ENCODE measurements around the gene ARID2.

Gene ARID2

DNA sequence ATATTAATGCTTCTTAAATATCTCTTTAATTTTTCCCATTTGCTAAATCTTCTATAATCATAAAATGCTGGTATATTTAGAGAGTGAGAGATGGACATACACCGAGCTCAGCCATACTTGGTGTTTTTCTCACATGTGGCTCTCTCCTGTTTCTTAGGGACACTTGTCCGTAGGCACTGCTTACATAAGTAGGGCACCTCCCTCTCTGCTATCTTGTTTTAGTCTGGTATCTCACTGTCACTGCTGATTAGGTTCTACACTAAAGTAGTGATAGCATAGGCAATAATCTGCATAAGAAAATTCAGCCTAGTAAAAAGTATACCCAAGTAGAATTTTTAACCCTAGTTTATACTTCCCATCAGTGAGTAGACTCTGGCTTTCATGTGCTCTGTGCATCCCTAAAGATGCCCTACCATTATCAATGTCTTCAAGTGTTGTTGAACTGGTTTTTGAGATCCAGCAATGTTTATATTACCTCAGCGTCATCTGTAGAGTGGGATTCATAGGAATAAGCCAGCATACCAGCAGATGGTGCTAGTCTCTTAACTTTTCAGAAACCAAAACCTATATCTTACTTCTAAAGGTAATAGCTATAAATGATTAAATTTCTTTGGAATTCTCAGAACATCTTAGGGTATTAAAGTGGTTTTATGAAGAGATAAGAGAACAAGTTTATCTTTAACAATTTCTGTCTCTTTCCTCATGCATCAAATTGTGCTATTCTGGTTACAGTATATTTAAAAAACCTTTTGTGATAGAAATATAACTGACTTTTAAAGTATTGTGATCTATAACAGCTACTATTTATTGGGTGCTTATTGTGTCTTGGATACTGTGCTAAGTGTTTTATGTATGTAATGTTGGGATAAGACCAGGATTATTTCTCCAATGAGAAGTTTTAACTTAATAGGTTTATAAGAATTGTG is 32.9 kb downstream of the ARID2 start:
- DNase-seq = peak; percentile 71 to 73
- no peak for TF ChIP-seq POLR2A (IDR thresholded peaks at IDR 0.05; ENCODE audit: low read length)
- TF ChIP-seq GATA1 (IDR thresholded peaks at IDR 0.05; ENCODE audit: low read depth, low read length) = no peak

DNA sequence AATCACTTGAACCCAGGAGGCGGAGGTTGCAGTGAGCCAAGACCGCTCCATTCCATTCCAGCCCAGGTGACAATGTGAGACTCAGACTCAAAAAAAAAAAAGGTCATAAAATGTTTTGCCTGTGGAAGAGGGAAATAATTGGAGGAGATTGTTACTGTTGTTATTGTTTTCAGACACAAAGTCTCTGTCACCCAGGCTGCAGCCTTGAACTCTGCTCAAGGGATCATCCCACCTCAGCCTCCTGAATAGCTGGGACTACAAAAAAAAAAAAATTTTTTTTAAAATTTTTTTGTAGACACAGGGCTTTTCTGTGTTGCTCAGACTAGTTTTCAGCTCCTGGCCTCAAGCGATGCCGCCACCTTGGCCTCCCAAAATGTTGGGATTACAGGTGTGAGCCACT is 33.9 kb downstream of the ARID2 start:
- no peak for TF ChIP-seq POLR2A (IDR thresholded peaks at IDR 0.05; ENCODE audit: low read length)
- no peak for TF ChIP-seq GATA1 (IDR thresholded peaks at IDR 0.05; ENCODE audit: low read depth, low read length)
- no peak for DNase-seq

DNA sequence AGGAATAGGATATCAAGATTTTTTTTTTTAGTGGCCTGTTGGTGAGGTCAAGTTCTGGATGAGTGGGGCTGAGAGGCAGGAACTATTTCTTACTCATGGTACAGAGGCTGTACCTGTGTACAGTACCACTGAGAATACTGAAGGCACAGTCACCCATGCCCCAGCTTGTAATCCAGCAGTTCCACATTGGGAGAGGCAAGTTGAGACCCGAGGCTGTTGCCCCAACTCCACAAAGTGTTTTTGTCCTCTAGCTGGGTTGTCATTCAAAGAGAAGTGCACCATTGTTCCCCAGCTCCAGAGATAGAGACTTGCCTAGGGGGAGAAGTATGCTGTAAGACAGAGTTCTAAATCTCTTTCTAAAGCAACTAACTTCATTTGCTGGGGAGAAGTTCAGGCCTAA is 38.7 kb downstream of the ARID2 start:
- no peak for TF ChIP-seq GATA1 (IDR thresholded peaks at IDR 0.05; ENCODE audit: low read depth, low read length)
- TF ChIP-seq POLR2A (IDR thresholded peaks at IDR 0.05; ENCODE audit: low read length) = no peak
- DNase-seq = no peak

DNA sequence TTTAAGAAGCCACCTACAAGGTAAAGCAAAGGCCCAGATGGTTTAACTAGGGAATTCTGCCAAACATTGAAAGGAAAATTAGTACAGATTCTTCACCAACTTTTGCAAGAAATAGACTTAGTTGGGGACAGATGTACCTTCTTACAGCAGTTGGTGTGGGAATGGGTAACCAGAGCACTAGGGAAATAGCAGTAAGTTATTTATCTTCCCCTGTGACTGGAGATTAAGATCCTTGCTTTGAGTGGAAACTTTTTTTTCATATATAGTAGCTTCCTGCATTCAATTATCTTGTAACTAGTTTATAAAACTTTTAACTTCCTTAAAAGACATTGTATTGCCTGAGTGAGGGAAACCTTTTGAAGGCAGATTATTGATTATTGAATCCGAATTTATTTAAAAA is 44.2 kb downstream of the ARID2 start:
- DNase-seq = peak in 1 of 2 experiments; percentile 8
- TF ChIP-seq POLR2A (IDR thresholded peaks at IDR 0.05; ENCODE audit: low read length) = no peak
- no peak for TF ChIP-seq GATA1 (IDR thresholded peaks at IDR 0.05; ENCODE audit: low read depth, low read length)

DNA sequence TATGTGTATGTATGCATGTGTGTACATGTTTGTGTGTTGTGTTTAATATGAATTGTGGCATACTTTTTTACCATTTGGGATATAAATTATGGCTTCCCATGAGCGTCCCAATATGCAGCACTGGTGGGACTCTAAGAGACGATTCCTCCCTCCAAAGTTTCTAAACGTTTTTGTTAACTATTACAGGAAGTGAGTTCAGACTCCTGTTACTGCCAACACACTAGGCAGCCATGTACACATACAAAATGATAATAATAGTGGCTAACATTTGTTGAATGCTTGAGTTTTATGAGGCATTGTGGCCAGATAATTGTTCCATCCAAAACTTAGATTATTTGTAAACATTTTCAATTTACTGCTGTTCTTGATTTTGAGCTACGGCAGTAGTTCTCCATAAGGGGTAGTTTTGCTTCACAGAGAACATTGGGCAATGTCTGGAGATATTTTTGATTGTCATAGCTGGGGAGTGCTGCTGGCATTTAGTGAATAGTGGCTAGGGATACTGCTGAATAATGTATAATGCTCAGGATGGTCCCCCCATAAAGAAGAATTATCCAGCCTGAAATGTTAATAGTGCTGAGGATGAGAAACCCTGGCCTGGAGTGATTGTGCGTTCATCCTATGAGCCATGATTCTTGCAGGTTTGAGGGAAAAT is 45.1 kb downstream of the ARID2 start:
- TF ChIP-seq POLR2A (IDR thresholded peaks at IDR 0.05; ENCODE audit: low read length) (no peak), GATA1 (IDR thresholded peaks at IDR 0.05; ENCODE audit: low read depth, low read length) (no peak)
- no peak for DNase-seq

DNA sequence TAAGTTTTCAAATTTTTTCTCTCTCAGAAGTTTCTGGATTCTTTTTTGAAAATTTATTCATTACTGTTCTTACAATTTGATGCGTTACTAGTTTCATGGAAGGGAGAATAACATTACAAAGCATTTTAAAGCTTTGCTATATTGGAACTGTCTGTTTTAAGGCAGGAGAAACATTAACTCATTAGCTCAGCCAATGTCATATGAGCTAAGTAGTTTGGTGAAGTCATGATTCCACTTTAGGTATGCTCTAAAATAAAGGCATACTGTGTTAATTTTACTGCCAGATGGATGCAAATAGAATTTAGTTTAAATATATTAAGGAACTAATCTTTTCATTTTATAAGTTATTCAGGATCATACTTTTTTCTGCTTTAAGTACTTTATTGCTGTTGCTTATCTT is 46.0 kb downstream of the ARID2 start:
- TF ChIP-seq GATA1 (IDR thresholded peaks at IDR 0.05; ENCODE audit: low read depth, low read length) (no peak), POLR2A (IDR thresholded peaks at IDR 0.05; ENCODE audit: low read length) (no peak)
- DNase-seq = no peak

DNA sequence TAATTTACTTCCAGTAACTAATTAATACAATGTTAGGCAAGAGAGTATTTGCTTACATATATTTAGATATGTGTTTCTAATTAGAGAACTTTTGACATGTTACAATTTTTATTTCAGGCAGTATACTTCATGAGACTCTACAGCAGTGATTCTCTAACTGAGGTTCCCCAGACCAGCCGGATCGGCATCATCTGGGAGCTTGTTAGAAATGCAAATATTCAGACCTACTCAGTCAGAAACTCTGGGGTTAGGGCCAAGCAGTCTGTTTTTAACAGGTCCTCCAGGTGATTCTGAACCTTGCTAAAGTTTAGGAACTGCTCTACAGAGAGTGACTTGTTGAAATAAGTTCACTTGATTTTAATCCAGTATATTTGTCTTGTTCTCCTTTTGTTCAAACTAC is 46.5 kb downstream of the ARID2 start:
- TF ChIP-seq POLR2A (IDR thresholded peaks at IDR 0.05; ENCODE audit: low read length) (no peak), GATA1 (IDR thresholded peaks at IDR 0.05; ENCODE audit: low read depth, low read length) (no peak)
- DNase-seq = no peak

DNA sequence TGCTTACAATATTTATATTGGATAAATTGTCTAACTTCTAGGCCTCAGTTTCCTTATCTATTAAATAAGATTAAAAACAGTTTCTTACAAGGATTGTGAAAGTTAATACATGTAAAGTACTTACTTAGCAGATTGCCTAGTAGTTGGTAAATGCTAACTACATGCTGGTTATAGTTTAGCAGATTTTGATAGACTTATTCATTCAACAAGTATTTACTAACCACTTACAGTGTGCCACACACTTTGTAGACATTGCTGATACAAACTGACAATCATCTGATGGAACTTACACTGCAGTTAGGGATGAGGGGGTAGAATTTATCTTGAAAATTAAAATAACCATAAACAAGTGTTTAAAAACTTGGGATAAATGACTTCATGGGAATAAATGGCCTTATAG is 50.4 kb downstream of the ARID2 start:
- DNase-seq = no peak
- no peak for TF ChIP-seq POLR2A (IDR thresholded peaks at IDR 0.05; ENCODE audit: low read length)
- no peak for TF ChIP-seq GATA1 (IDR thresholded peaks at IDR 0.05; ENCODE audit: low read depth, low read length)

DNA sequence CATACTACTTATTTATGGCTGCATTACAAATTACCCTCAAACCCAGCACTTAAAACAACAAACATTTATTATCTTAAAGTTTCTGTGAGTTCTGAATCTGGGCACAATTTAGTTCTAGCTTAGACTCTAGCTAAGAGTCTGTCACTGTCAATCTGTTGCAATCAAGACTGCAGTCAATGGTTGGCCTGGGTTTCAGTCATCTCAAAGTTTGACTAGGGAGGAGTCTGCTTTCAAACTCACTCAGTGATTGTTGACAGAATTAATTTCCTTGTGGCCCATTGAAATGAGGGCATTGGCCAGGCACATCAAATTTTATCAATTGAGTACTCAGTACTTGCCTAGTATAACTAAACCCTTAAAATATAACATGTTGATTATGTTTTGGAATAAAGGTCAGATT is 51.6 kb downstream of the ARID2 start:
- no peak for TF ChIP-seq POLR2A (IDR thresholded peaks at IDR 0.05; ENCODE audit: low read length)
- TF ChIP-seq GATA1 (IDR thresholded peaks at IDR 0.05; ENCODE audit: low read depth, low read length) = no peak
- DNase-seq = no peak

DNA sequence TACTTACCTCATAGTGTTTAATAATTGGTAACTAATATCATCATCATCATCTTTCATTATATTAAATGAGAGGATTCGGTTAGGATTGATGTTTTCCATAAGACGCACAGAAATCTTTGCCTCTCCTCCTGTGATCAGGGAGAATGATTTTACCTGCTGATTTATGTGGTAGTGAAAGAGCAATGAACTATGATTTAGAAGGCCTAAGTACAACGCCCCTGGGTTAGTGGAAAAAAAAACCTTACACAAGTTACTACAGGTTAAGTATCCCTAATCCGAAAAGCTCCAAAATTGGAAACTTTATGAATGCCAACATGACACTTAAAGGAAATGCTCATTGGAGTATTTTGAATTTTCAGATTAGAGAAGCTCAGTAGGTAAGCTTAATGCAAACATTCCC is 55.8 kb downstream of the ARID2 start:
- TF ChIP-seq POLR2A (IDR thresholded peaks at IDR 0.05; ENCODE audit: low read length) (no peak), GATA1 (IDR thresholded peaks at IDR 0.05; ENCODE audit: low read depth, low read length) (no peak)
- no peak for DNase-seq

DNA sequence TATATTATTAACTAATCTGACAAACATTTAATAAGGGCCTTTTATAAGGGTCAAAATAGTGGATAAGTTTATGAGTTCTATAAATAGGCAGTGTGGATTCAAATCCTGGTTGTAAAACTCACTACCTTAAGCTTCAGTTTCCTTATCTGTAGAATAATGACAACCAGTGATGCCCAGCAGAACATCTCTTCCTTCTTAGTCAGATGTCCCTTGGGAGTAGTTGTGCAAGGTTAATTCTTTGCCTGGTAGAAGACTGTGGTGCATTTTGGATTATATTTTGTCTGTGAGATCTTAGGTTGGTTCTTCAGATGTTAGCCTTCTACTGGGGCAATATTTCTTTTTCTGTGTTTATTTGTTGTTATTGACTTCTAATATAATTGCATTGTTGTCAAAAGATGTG is 59.5 kb downstream of the ARID2 start:
- TF ChIP-seq POLR2A (IDR thresholded peaks at IDR 0.05; ENCODE audit: low read length) (no peak), GATA1 (IDR thresholded peaks at IDR 0.05; ENCODE audit: low read depth, low read length) (no peak)

DNA sequence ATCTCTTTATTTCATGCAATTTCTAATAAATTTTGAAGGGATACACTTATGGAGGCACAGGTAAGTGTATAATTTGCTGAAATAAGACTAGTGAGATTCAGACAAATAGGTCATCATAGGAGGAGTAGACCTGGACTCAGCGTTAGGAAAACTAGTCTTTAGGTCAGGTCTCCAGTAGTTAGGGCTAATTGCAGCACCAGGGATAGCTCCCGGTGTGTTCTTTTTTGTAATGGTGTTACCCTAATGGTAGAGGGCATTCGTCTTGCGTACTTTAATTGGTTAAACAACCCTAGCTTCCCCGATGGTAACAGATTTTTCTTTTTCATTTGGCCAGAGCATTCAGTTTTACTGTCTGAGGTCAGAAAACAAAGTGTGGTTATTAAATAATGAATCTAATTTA is 64.9 kb downstream of the ARID2 start:
- no peak for DNase-seq
- no peak for TF ChIP-seq POLR2A (IDR thresholded peaks at IDR 0.05; ENCODE audit: low read length)
- TF ChIP-seq GATA1 (IDR thresholded peaks at IDR 0.05; ENCODE audit: low read depth, low read length) = no peak

More for the DNA sequence above, 59.5 kb downstream of the ARID2 start:
- no peak for DNase-seq

DNA sequence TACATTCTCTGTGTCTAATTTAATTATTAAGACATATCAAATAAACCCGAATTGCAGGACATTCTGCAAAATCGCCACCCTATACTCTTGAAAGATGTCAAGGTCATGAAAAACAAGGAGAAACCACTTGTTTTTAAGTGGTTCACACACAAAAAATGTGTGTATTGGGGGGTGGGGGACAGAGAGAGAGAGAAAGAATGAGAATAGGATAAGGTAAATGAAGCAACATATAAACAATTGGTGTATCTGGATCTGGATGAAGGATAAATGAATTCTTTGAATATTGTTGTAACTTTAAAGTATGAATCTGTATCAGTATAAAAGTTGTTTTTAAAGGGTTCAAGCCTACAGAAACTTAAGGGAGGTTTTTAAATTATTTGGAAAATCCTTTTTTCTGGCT is 72.1 kb downstream of the ARID2 start:
- DNase-seq = no peak
- TF ChIP-seq POLR2A (IDR thresholded peaks at IDR 0.05; ENCODE audit: low read length) (no peak), GATA1 (IDR thresholded peaks at IDR 0.05; ENCODE audit: low read depth, low read length) (no peak)

DNA sequence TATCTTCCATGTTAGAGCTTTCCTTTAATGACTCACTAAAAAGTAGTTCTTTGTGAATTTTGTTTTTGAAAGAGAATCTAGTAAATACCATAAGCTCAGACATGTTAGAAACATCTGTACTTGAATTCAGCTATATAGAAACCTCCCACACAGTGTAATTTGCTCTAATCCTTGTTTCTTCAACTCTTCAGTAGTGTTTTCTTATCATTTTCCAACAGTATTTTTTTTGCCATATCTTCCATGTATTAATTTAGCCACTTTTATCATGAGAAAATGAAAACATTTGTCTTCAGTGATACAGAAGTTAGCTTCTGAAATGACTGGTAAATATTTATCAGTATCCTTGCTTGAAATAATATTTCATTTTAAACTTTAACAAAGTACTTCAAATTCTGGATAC is 73.6 kb downstream of the ARID2 start:
- TF ChIP-seq POLR2A (IDR thresholded peaks at IDR 0.05; ENCODE audit: low read length) = no peak
- TF ChIP-seq GATA1 (IDR thresholded peaks at IDR 0.05; ENCODE audit: low read depth, low read length) = no peak

DNA sequence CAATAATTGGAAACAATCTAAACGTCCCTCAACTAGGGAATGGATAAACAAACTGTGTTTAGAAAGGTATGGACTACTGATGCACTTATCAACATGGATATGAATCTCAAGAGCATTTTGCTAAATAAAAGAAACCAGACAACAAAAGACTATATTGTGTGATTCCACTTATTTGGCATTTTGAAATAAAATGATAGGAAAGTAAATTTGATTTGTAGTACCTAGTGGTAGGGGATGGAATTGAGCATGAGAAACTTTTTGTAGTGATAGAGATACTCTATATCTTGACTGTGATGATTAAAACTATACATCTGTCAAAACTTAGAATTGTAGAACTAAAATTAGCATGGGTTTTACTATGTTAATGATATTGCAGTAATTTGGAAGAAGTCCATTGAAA is 87.1 kb downstream of the ARID2 start:
- TF ChIP-seq POLR2A (IDR thresholded peaks at IDR 0.05; ENCODE audit: low read length) = no peak

More for the DNA sequence above, 73.6 kb downstream of the ARID2 start:
- DNase-seq = peak; percentile 16 to 48

More for the DNA sequence above, 87.1 kb downstream of the ARID2 start:
- no peak for DNase-seq
